RWPE2 (cell line): Measurements from ENCODE around the gene PIH1D1.
"Not testable (repeated sequence)": the region's sequence is repeated elsewhere in the genome, so short reads cannot be mapped to it uniquely, and the experiment has no call there.

Source experiments
- ATAC-seq: fragments of 200-7000 bp; cut with Tn5 transposase; 3 replicates; pipeline ENCODE4 v1.9.1; 2021; ENCODE audit warnings: low read depth
- DNase-seq: peaks from one replicate; pipeline ENCODE4 v3.0.0-alpha.2; 2020; ENCODE audit warnings: low spot score
- H3K27ac ChIP-seq: fragments of 450-650 bp; 2 replicates; pipeline ENCODE4 v1.5.1; 2017; ENCODE audit warnings: mild to moderate bottlenecking; ENCODE audit not compliant: poor library complexity, severe bottlenecking
- H3K27me3 ChIP-seq: fragments of 250-450 bp; sonication (Bioruptor Pico); 2 replicates; pipeline ENCODE4 v1.5.1; 2021; ENCODE audit warnings: mild to moderate bottlenecking, moderate library complexity; ENCODE audit not compliant: insufficient read depth, poor library complexity, severe bottlenecking
- H3K36me3 ChIP-seq: fragments of 250-450 bp; sonication (Bioruptor Pico); 2 replicates; pipeline ENCODE4 v1.5.1; 2020; ENCODE audit warnings: low read depth, mild to moderate bottlenecking, moderate library complexity
- H3K4me1 ChIP-seq: fragments of 250-450 bp; sonication (Bioruptor Pico); 2 replicates; pipeline ENCODE4 v1.5.1; 2021; ENCODE audit warnings: mild to moderate bottlenecking, moderate library complexity; ENCODE audit not compliant: insufficient read depth, poor library complexity, severe bottlenecking
- H3K4me3 ChIP-seq: fragments of 250-450 bp; sonication (Bioruptor Pico); 2 replicates; pipeline ENCODE4 v1.5.1; 2021; ENCODE audit warnings: mild to moderate bottlenecking, moderate library complexity; ENCODE audit not compliant: severe bottlenecking
- H3K9me3 ChIP-seq: fragments of 250-450 bp; sonication (Bioruptor Pico); 2 replicates; pipeline ENCODE4 v1.5.1; 2021; ENCODE audit warnings: mild to moderate bottlenecking, moderate library complexity; ENCODE audit not compliant: severe bottlenecking
- CTCF ChIP-seq: fragments of 450-650 bp; IDR thresholded peaks from one replicate; pipeline ENCODE4 v1.5.1; 2017; ENCODE audit warnings: mild to moderate bottlenecking, moderate library complexity; ENCODE audit not compliant: poor library complexity, severe bottlenecking

Gene PIH1D1

GRCh38 chr19:49463960-49464740 is 12.5 kb upstream of the PIH1D1 start:
- TF ChIP-seq CTCF, result no peak
- H3K4me1 ChIP-seq, result peaks cover 6% of the 10 kb centered on the region
- no peak overlapping the region for H3K27ac ChIP-seq
- H3K36me3 ChIP-seq, result no peaks in the 10 kb centered on the region; the same call in 1 of the 2 replicates
- H3K27me3 ChIP-seq, result no peaks in the 10 kb centered on the region
- ATAC-seq (no peak), DNase-seq (no peak)
- H3K9me3 ChIP-seq, result no peaks in the 10 kb centered on the region
- H3K4me3 ChIP-seq, result no peak overlapping the region

- TF ChIP-seq CTCF, result no peak
- H3K27me3 ChIP-seq, result no peaks in the 10 kb centered on the region
- no peaks in the 10 kb centered on the region; the same call in 1 of the 2 replicates for H3K36me3 ChIP-seq
- no peak for DNase-seq
- no peaks in the 10 kb centered on the region for H3K9me3 ChIP-seq
- H3K4me3 ChIP-seq, result no peak overlapping the region
- H3K4me1 ChIP-seq, result no peaks in the 10 kb centered on the region
- ATAC-seq, result no peak
- H3K27ac ChIP-seq, result no peak overlapping the region
These were observed 10.9 kb upstream of the PIH1D1 start for GRCh38 chr19:49462492-49462891.

GRCh38 chr19:49461656-49462055 is 10.0 kb upstream of the PIH1D1 start:
- Histone ChIP-seq H3K9me3 (no peaks in the 10 kb centered on the region), H3K27me3 (no peaks in the 10 kb centered on the region), H3K4me3 (no peak overlapping the region), H3K4me1 (no peaks in the 10 kb centered on the region), H3K36me3 (peaks cover 1% of the 10 kb centered on the region; the same call in 1 of the 2 replicates), H3K27ac (no peak overlapping the region)
- TF ChIP-seq CTCF, result no peak
- ATAC-seq (no peak), DNase-seq (no peak)

GRCh38 chr19:49461130-49461529 is 9.5 kb upstream of the PIH1D1 start:
- H3K4me3 ChIP-seq, DNase-seq, ATAC-seq, H3K4me1 ChIP-seq, H3K36me3 ChIP-seq, H3K27ac ChIP-seq, H3K27me3 ChIP-seq, H3K9me3 ChIP-seq: not testable (repeated sequence)

GRCh38 chr19:49459388-49459787 is 7.8 kb upstream of the PIH1D1 start:
- no peak for DNase-seq
- Histone ChIP-seq H3K4me1 (peaks cover 2% of the 10 kb centered on the region), H3K9me3 (no peaks in the 10 kb centered on the region), H3K4me3 (no peak overlapping the region), H3K27me3 (no peaks in the 10 kb centered on the region), H3K36me3 (peaks cover 8% of the 10 kb centered on the region), H3K27ac (no peak overlapping the region)
- no peak for ATAC-seq
- TF ChIP-seq CTCF, result no peak
